ENCODE results near the gene PIK3R4. TPM values are rescaled to one million over a fixed set of nuclear protein-coding genes. Genes with fewer than 3 reads are reported as not detected.

The PIK3R4 gene
- total RNA-seq, 1 experiment from 2014 or later = 47.3 TPM

- no peaks in the 10 kb centered on the region for H3K27me3 Mint-ChIP-seq (ENCODE audit: unreplicated experiment)
- H3K36me3 Mint-ChIP-seq (ENCODE audit: insufficient read depth, unreplicated experiment) = peaks cover 7% of the 10 kb centered on the region
- CTCF ChIA-PET = interaction anchor here (0.9 kb wide), 1 partner anchor 121 kb away, joined by 3 read pairs; no protein-coding TSS in a partner anchor
- no peak overlapping the region for H3K4me3 Mint-ChIP-seq (ENCODE audit: low read depth, unreplicated experiment)
- TF ChIP-seq CTCF (IDR thresholded peaks at IDR 0.05; ENCODE audit: unreplicated experiment) = no peak
- no peaks in the 10 kb centered on the region for H3K4me1 Mint-ChIP-seq (ENCODE audit: low read depth, unreplicated experiment)
- BruUV-seq (replicated peaks) = no TSS peak
- H3K9me3 Mint-ChIP-seq (ENCODE audit: low read depth, unreplicated experiment) = no peaks in the 10 kb centered on the region
- intact Hi-C loops (cut with micrococcal nuclease; ENCODE audit: unreplicated experiment) = no loop called here
- no peak overlapping the region for H3K27ac Mint-ChIP-seq (ENCODE audit: unreplicated experiment)
- DNase-seq = no peak
Measured at GRCh38 chr3:130729154-130729553, 17.5 kb downstream of the PIK3R4 start.

GRCh38 chr3:130728037-130728436 is 18.6 kb downstream of the PIK3R4 start:
- no peaks in the 10 kb centered on the region for H3K9me3 Mint-ChIP-seq (ENCODE audit: low read depth, unreplicated experiment)
- no TSS peak for BruUV-seq (replicated peaks)
- CTCF ChIA-PET = interaction anchor here (0.6 kb wide), 1 partner anchor 13 kb away, joined by 4 read pairs; no protein-coding TSS in a partner anchor
- no peaks in the 10 kb centered on the region for H3K27me3 Mint-ChIP-seq (ENCODE audit: unreplicated experiment)
- peaks cover 10% of the 10 kb centered on the region for H3K36me3 Mint-ChIP-seq (ENCODE audit: insufficient read depth, unreplicated experiment)
- TF ChIP-seq CTCF (IDR thresholded peaks at IDR 0.05; ENCODE audit: unreplicated experiment) = no peak
- no peak overlapping the region for H3K27ac Mint-ChIP-seq (ENCODE audit: unreplicated experiment)
- H3K4me3 Mint-ChIP-seq (ENCODE audit: low read depth, unreplicated experiment) = no peak overlapping the region
- no peak for DNase-seq
- intact Hi-C loops (cut with micrococcal nuclease; ENCODE audit: unreplicated experiment) = no loop called here
- no peaks in the 10 kb centered on the region for H3K4me1 Mint-ChIP-seq (ENCODE audit: low read depth, unreplicated experiment)

- Mint-ChIP-seq H3K4me1 (ENCODE audit: low read depth, unreplicated experiment) (no peaks in the 10 kb centered on the region), H3K9me3 (ENCODE audit: low read depth, unreplicated experiment) (no peaks in the 10 kb centered on the region), H3K27me3 (ENCODE audit: unreplicated experiment) (no peaks in the 10 kb centered on the region), H3K36me3 (ENCODE audit: insufficient read depth, unreplicated experiment) (peaks cover 20% of the 10 kb centered on the region), H3K4me3 (ENCODE audit: low read depth, unreplicated experiment) (no peak overlapping the region), H3K27ac (ENCODE audit: unreplicated experiment) (no peak overlapping the region)
- CTCF ChIA-PET = interaction anchor here (0.6 kb wide), 1 partner anchor 1522 kb away, joined by 3 read pairs; no protein-coding TSS in a partner anchor
- no peak for DNase-seq
- intact Hi-C loops (cut with micrococcal nuclease; ENCODE audit: unreplicated experiment) = loop anchor here (1.0 kb wide), 1 partner anchor 186 kb away; no protein-coding TSS in a partner anchor
- no peak for TF ChIP-seq CTCF (IDR thresholded peaks at IDR 0.05; ENCODE audit: unreplicated experiment)
- BruUV-seq (replicated peaks) = no TSS peak
Measured at GRCh38 chr3:130725746-130726145, 20.9 kb downstream of the PIK3R4 start.

GRCh38 chr3:130715616-130716015 is 31.0 kb downstream of the PIK3R4 start:
- peaks cover 43% of the 10 kb centered on the region for H3K36me3 Mint-ChIP-seq (ENCODE audit: insufficient read depth, unreplicated experiment)
- no peaks in the 10 kb centered on the region for H3K4me1 Mint-ChIP-seq (ENCODE audit: low read depth, unreplicated experiment)
- no TSS peak for BruUV-seq (replicated peaks)
- no peak overlapping the region for H3K27ac Mint-ChIP-seq (ENCODE audit: unreplicated experiment)
- H3K27me3 Mint-ChIP-seq (ENCODE audit: unreplicated experiment) = no peaks in the 10 kb centered on the region
- TF ChIP-seq CTCF (IDR thresholded peaks at IDR 0.05; ENCODE audit: unreplicated experiment) = no peak
- H3K9me3 Mint-ChIP-seq (ENCODE audit: low read depth, unreplicated experiment) = no peaks in the 10 kb centered on the region
- DNase-seq = no peak
- intact Hi-C loops (cut with micrococcal nuclease; ENCODE audit: unreplicated experiment) = no loop called here
- CTCF ChIA-PET = interaction anchor here (0.7 kb wide), 2 partner anchors 11 to 247 kb away, joined by 6 to 8 read pairs; no protein-coding TSS in a partner anchor
- H3K4me3 Mint-ChIP-seq (ENCODE audit: low read depth, unreplicated experiment) = no peak overlapping the region
